Fibroblast of lung (primary cell): ENCODE data around the gene CARMIL1.

Experiments used
- EZH2 ChIP-seq: IDR thresholded peaks from 2 replicates; pipeline ENCODE4 v1.5.1; 2012; ENCODE audit warnings: low read length, control low read depth, mild to moderate bottlenecking; ENCODE audit errors: missing control alignments
- TF ChIP-seq, protein P1 (sequence below), 2 donors: IDR thresholded peaks in 1 of 2; conservative IDR thresholded peaks in 1 of 2; 1 replicate in 1 of 2; 2 replicates in 1 of 2; pipeline ENCODE4 v1.5.1; 2011 to 2012; ENCODE audit warnings: low read length in 2 of 2, control low read depth in 1 of 2, inconsistent platforms in 1 of 2, low read depth in 1 of 2, mild to moderate bottlenecking in 1 of 2

DNA sequence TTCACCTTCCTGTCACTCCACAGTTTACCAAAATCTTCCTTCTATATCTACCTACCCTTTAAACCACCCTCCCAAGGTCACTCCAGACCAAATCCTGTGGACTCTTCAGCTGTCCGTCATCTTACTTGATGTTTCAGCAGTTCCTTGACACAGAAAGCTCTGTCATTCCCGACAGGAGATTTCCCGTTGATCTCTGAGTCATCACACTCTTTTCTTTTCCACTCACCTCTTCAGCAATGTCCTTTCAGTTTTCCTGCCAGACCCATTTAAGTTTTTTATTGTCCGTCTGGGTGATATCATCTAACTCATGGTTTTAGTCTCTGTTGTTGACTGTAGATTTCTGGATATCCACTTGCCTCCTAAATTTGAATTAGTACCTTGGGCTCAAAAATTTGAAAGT lies 302.9 kb downstream of the CARMIL1 start:
- TF ChIP-seq, protein P1, sequence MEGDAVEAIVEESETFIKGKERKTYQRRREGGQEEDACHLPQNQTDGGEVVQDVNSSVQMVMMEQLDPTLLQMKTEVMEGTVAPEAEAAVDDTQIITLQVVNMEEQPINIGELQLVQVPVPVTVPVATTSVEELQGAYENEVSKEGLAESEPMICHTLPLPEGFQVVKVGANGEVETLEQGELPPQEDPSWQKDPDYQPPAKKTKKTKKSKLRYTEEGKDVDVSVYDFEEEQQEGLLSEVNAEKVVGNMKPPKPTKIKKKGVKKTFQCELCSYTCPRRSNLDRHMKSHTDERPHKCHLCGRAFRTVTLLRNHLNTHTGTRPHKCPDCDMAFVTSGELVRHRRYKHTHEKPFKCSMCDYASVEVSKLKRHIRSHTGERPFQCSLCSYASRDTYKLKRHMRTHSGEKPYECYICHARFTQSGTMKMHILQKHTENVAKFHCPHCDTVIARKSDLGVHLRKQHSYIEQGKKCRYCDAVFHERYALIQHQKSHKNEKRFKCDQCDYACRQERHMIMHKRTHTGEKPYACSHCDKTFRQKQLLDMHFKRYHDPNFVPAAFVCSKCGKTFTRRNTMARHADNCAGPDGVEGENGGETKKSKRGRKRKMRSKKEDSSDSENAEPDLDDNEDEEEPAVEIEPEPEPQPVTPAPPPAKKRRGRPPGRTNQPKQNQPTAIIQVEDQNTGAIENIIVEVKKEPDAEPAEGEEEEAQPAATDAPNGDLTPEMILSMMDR (conservative IDR thresholded peaks at IDR 0.05 in 1 of 2, IDR thresholded peaks at IDR 0.05 in 1 of 2; ENCODE audit: low read depth in 1 of 2, low read length in 2 of 2) = no peak
- TF ChIP-seq EZH2 = no peak
